Type B pancreatic cell (in vitro differentiated cells): ENCODE measurements around the gene TMEM245. TPM values are rescaled to one million over a fixed set of nuclear protein-coding genes. Genes with fewer than 3 reads are reported as not detected.
A peak's percentile ranks its signal among the peaks of the same experiment; 100 is the strongest.

Experiments used
- DNase-seq: peaks from one replicate; pipeline ENCODE4 v3.0.0; 2021; ENCODE audit warnings: mixed read lengths; ENCODE audit not compliant: unreplicated experiment; ENCODE audit errors: extremely low spot score
- H3K27ac Mint-ChIP-seq: 2 replicates; pipeline ENCODE4 v1.8.0; 2021; ENCODE audit warnings: mild to moderate bottlenecking, mixed read lengths
- H3K27me3 Mint-ChIP-seq: 2 replicates; pipeline ENCODE4 v1.8.0; 2021; ENCODE audit warnings: mixed read lengths
- H3K36me3 Mint-ChIP-seq: 2 replicates; pipeline ENCODE4 v1.8.0; 2021; ENCODE audit warnings: mixed read lengths
- H3K4me1 Mint-ChIP-seq: one replicate; pipeline ENCODE4 v1.8.0; 2021; ENCODE audit warnings: mixed read lengths; ENCODE audit not compliant: unreplicated experiment
- H3K4me3 Mint-ChIP-seq: 2 replicates; pipeline ENCODE4 v1.8.0; 2021; ENCODE audit warnings: mild to moderate bottlenecking, mixed read lengths
- H3K9me3 Mint-ChIP-seq: 2 replicates; pipeline ENCODE4 v1.8.0; 2021; ENCODE audit warnings: mixed read lengths
- total RNA-seq: library from RNA; stranded (reverse); gene quantifications from 2 replicates; pipeline ENCODE4 v1.2.1, GENCODE V29; 2021; ENCODE audit warnings: low replicate concordance
- TF ChIP-seq, protein P1 (sequence below): fragments of 200-600 bp; sonication (generic); conservative IDR thresholded peaks from 2 replicates; pipeline ENCODE4 v1.5.0; 2021; ENCODE audit warnings: antibody characterized with exemption, mild to moderate bottlenecking

Gene TMEM245
- total RNA-seq, 1 donor from 2014 or later = 44.4 TPM

DNA sequence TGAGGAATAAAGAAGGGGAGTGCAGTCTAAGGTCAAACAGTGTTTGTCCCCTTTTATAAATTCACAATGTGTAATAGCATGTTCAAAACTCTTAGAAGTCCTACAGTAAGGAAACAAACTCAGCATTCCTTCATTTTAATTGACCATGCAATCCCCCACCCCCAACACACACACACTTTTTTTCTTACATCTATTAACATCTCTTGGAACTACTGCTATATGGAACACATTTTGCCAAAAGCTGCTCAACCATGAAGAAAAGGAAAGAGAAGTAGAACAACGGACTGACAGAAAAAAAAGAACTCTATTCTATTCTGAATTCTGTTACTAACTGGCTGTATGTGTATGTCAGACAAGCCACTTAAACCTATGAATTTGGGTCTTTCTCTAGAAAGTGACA lies 103.6 kb downstream of the TMEM245 start:
- TF ChIP-seq, protein P1, sequence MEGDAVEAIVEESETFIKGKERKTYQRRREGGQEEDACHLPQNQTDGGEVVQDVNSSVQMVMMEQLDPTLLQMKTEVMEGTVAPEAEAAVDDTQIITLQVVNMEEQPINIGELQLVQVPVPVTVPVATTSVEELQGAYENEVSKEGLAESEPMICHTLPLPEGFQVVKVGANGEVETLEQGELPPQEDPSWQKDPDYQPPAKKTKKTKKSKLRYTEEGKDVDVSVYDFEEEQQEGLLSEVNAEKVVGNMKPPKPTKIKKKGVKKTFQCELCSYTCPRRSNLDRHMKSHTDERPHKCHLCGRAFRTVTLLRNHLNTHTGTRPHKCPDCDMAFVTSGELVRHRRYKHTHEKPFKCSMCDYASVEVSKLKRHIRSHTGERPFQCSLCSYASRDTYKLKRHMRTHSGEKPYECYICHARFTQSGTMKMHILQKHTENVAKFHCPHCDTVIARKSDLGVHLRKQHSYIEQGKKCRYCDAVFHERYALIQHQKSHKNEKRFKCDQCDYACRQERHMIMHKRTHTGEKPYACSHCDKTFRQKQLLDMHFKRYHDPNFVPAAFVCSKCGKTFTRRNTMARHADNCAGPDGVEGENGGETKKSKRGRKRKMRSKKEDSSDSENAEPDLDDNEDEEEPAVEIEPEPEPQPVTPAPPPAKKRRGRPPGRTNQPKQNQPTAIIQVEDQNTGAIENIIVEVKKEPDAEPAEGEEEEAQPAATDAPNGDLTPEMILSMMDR = no peak
- H3K27ac Mint-ChIP-seq = no peak overlapping the region
- H3K9me3 Mint-ChIP-seq = no peaks in the 10 kb centered on the region
- H3K27me3 Mint-ChIP-seq = no peaks in the 10 kb centered on the region
- peaks cover 17% of the 10 kb centered on the region for H3K36me3 Mint-ChIP-seq
- DNase-seq = no peak
- peaks cover 41% of the 10 kb centered on the region for H3K4me1 Mint-ChIP-seq
- H3K4me3 Mint-ChIP-seq = no peak overlapping the region

- Mint-ChIP-seq H3K4me1 (peaks cover 40% of the 10 kb centered on the region), H3K27ac (peak overlapping the region; percentile 99), H3K9me3 (no peaks in the 10 kb centered on the region), H3K27me3 (no peaks in the 10 kb centered on the region), H3K4me3 (peak overlapping the region; percentile 98), H3K36me3 (peaks cover 13% of the 10 kb centered on the region)
- no peak for DNase-seq
- TF ChIP-seq, protein P1 = no peak
These were observed 105.0 kb downstream of the TMEM245 start for GRCh38 chr9:109014608-109015280.

- no peaks in the 10 kb centered on the region for H3K9me3 Mint-ChIP-seq
- H3K36me3 Mint-ChIP-seq = peaks cover 11% of the 10 kb centered on the region
- peaks cover 40% of the 10 kb centered on the region for H3K4me1 Mint-ChIP-seq
- TF ChIP-seq, protein P1 = no peak
- peak overlapping the region; percentile 99 for H3K27ac Mint-ChIP-seq
- H3K4me3 Mint-ChIP-seq = peak overlapping the region; percentile 98
- DNase-seq = no peak
- no peaks in the 10 kb centered on the region for H3K27me3 Mint-ChIP-seq
These were observed 105.8 kb downstream of the TMEM245 start for GRCh38 chr9:109013679-109014607.

DNA sequence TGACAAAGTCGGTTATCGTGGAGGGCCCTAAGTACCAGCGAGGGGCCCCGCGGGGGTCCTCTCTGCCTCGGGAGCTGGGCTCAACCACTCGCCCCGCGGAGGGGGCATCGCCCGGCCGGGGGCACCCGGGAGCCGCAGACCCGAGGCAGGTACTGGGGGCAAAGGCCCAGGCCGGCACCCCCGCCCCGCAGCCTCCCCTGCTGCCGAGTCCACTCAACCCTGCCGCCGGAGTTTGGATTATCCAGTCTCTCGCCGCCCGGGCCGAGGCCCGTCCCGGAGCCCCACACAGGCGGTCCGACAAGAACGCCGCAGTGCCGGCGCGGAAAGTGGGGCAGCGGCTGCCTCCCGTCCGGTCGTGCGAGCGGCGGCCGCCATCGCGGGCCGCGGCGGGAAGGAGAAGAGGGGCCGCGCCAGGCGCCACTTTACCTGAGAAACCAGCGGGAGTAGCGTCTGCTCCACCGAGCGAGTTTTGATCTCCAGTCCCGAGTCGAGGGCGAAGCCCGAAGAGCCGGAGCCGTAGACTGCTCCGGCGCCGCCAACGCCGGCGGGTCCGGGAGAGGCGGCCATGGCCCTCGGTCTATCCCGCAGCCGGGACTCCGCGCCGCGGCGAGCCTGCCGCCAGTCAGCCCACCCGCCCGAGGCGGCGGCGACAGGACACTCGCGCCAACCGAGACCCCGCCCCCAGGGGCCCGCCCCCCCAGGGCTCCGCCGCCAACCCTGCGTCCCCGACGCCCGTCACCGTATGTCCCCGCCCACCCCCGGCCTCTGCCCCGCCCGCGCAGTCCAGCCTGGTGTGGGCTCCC lies 106.7 kb downstream of the TMEM245 start, which contains the start of gene CTNNAL1:
TSS of gene CTNNAL1 (minus strand) at position 624 of the 803 bp plus-strand sequence. CDS start at position 567, 57 bp downstream.
- peak; percentile 92 for DNase-seq
- TF ChIP-seq, protein P1 = no peak
- Mint-ChIP-seq H3K9me3 (no peaks in the 10 kb centered on the region), H3K36me3 (peaks cover 9% of the 10 kb centered on the region), H3K4me3 (peak within 1 kb of the TSS; percentile 98), H3K27me3 (no peaks in the 10 kb centered on the region), H3K4me1 (peaks cover 40% of the 10 kb centered on the region), H3K27ac (peak within 1 kb of the TSS; percentile 99)
